Ovary (tissue), 3 donors: Measurements from ENCODE around the gene CDC25B.

ENCODE experiments used
- CTCF ChIP-seq, 3 donors: fragments of 450-650 bp in 2 of 3; fragments of 200-600 bp in 1 of 3; IDR thresholded peaks; one replicate each; pipeline versions ENCODE4 v1.5.1 to v1.8.0; 2016 to 2022; ENCODE audit warnings: antibody characterized with exemption in 3 of 3, mild to moderate bottlenecking in 1 of 3
- EP300 ChIP-seq: sonication (generic); formaldehyde crosslinking; IDR thresholded peaks from one replicate; pipeline ENCODE4 v1.6.1; 2017; ENCODE audit warnings: antibody characterized with exemption
- POLR2A ChIP-seq: fragments of 450-650 bp; IDR thresholded peaks from one replicate; pipeline ENCODE4 v1.6.1; 2017; ENCODE audit warnings: antibody characterized with exemption, mild to moderate bottlenecking, moderate library complexity
- donor health status: DM: no; HTN: no; CAD: no.

GRCh38 chr20:3751675-3752385, 44.3 kb upstream of the CDC25B start:
- no peak for TF ChIP-seq CTCF (IDR thresholded peaks at IDR 0.05)
- TF ChIP-seq POLR2A: no peak
- no peak for TF ChIP-seq EP300
